PC-3 (cell line): ENCODE measurements around the gene OBP2A. TPM values are rescaled to one million over a fixed set of nuclear protein-coding genes. Genes with fewer than 3 reads are reported as not detected.

Experiments used
- ATAC-seq: fragments of 200-7000 bp; cut with Tn5 transposase; 2 replicates; pipeline ENCODE4 v1.9.1; 2020; ENCODE audit warnings: mild to moderate bottlenecking, moderate library complexity
- BruUV-seq: library from RNA; stranded (reverse); fragments of 400-500 nt; replicated peaks from 2 replicates; lab custom pipeline; 2021; lab: Mats Ljungman, UMichigan
- CTCF ChIA-PET: fragments of 300-600 bp; sonication (Branson Sonifier 250); formaldehyde crosslinking; loops from one replicate; lab custom pipeline; 2022; ENCODE audit warnings: antibody characterized with exemption; lab: Charles Lee
- POLR2A ChIA-PET: fragments of 300-600 bp; sonication (Branson Sonifier 250); formaldehyde crosslinking; loops from one replicate; lab custom pipeline; 2022; ENCODE audit warnings: antibody characterized with exemption; ENCODE audit not compliant: unreplicated experiment; lab: Charles Lee
- DNase-seq: peaks from one replicate; pipeline ENCODE4 v3.0.0-alpha.2; 2015
- H2AFZ ChIP-seq: fragments of 300-600 bp; sonication (generic); 2 replicates; pipeline ENCODE4 v1.6.0; 2016; ENCODE audit warnings: antibody characterized with exemption, low read length
- H3F3A ChIP-seq: fragments of 300-600 bp; sonication (generic); one replicate; pipeline ENCODE4 v1.6.0; 2017; ENCODE audit warnings: antibody characterized with exemption, low read length, control low read depth, mild to moderate bottlenecking; ENCODE audit not compliant: unreplicated experiment
- H3K27ac ChIP-seq: fragments of 300-600 bp; sonication (generic); 2 replicates; pipeline ENCODE4 v1.5.1; 2016; ENCODE audit warnings: mild to moderate bottlenecking, low read length
- H3K27me3 ChIP-seq: fragments of 300-600 bp; sonication (generic); 2 replicates; pipeline ENCODE4 v1.6.1; 2016; ENCODE audit warnings: low read length, mixed read lengths
- H3K36me3 ChIP-seq: fragments of 300-600 bp; sonication (generic); 2 replicates; pipeline ENCODE4 v1.6.1; 2016; ENCODE audit warnings: low read depth, mixed run types, low read length, mixed read lengths
- H3K4me1 ChIP-seq: fragments of 300-600 bp; sonication (generic); 2 replicates; pipeline ENCODE4 v1.5.1; 2016; ENCODE audit warnings: low read length; ENCODE audit not compliant: insufficient read depth
- H3K4me2 ChIP-seq: fragments of 300-600 bp; sonication (generic); 2 replicates; pipeline ENCODE4 v1.6.0; 2016; ENCODE audit warnings: low read length
- H3K4me3 ChIP-seq: fragments of 300-600 bp; sonication (generic); 2 replicates; pipeline ENCODE4 v1.5.1; 2016; ENCODE audit warnings: mild to moderate bottlenecking, low read length, mixed read lengths
- H3K79me2 ChIP-seq: fragments of 300-600 bp; sonication (generic); 2 replicates; pipeline ENCODE4 v1.6.1; 2017; ENCODE audit warnings: low read length, mixed read lengths
- H3K9ac ChIP-seq: fragments of 300-600 bp; sonication (generic); 2 replicates; pipeline ENCODE4 v1.6.0; 2016; ENCODE audit warnings: mild to moderate bottlenecking, low read length
- H3K9me2 ChIP-seq: fragments of 300-600 bp; sonication (generic); replicated peaks from 2 replicates; pipeline ENCODE4 v1.6.1; 2016; ENCODE audit warnings: mixed run types, low read length, mixed read lengths
- H3K9me3 ChIP-seq: fragments of 300-600 bp; sonication (generic); 2 replicates; pipeline ENCODE4 v1.6.1; 2016; ENCODE audit warnings: low read length, mixed read lengths
- H4K20me1 ChIP-seq: fragments of 300-600 bp; sonication (generic); 2 replicates; pipeline ENCODE4 v1.6.1; 2016; ENCODE audit warnings: low read length, mixed read lengths
- CTCF ChIP-seq: fragments of 300-600 bp; sonication (generic); conservative IDR thresholded peaks from 2 replicates; pipeline ENCODE4 v1.5.1; 2017; ENCODE audit warnings: antibody characterized with exemption, low read depth, mild to moderate bottlenecking, low read length
- EZH2 ChIP-seq: fragments of 300-600 bp; sonication (generic); IDR thresholded peaks from one replicate; pipeline ENCODE4 v1.6.1; 2017; ENCODE audit warnings: antibody characterized with exemption, mild to moderate bottlenecking, low read length; ENCODE audit not compliant: unreplicated experiment
- EZH2phosphoT487 ChIP-seq: fragments of 300-600 bp; sonication (generic); IDR thresholded peaks from 2 replicates; pipeline ENCODE4 v1.6.1; 2018; ENCODE audit warnings: mild to moderate bottlenecking, antibody characterized with exemption, low read length, borderline replicate concordance
- intact Hi-C: fragments of 100-400 bp; cut with micrococcal nuclease; formaldehyde crosslinking; loops from 2 replicates; pipeline ENCODE4 v1.9.0; 2023
- total RNA-seq: library from RNA; depleted of rRNA; stranded (reverse); fragments of >200 nt; gene quantifications from 2 replicates; pipeline ENCODE4 v1.2.3, GENCODE V29; 2014

OBP2A gene
- total RNA-seq, 1 experiment from 2014 or later = not detected

DNA sequence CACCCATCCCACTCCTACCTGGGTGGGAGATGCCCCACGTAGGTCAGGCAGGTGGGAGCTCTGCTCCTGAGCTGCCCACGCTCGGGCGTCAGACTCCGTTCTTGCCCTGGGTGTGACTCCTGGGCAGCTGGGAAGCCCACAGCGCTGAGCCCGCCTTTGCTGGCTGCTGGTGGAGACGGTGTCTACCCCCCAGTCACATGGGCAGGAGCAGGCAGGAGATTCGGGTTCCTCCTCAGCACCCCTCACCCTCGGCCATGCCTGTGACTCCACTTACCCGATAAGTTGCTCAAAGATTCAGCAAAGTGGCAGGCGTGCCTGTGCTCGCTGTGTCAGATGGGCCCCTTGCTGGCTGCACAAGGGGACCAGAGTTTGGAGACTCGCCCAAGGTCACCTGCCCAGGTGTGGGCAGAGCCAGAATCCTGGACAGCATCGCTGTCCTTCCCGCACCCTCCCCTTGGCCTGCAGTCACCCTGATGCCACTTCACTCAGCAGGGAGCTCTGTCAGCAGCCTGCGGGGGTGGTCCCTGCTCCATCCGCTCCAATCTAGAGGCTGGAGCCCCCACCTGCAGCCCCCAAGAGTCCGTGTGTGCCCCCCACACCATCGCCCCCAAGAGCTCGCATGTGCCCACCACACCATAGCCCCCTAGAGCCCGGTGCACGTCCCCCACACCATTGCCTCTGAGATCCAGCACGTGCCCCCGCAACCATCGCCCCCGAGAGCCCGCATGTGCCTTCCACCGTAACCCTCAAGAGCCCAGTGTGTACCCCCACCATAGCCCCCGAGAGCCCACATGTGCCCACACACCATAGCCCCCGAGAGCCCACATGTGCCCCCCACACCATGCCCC lies 20.5 kb upstream of the OBP2A start:
- Histone ChIP-seq H3K36me3 (no peaks in the 10 kb centered on the region), H3K27me3 (no peaks in the 10 kb centered on the region), H3K4me1 (no peaks in the 10 kb centered on the region), H4K20me1 (no peaks in the 10 kb centered on the region), H3K9ac (no peak overlapping the region), H3K9me2 (no peaks in the 10 kb centered on the region), H3K4me2 (no peak overlapping the region), H3K9me3 (no peaks in the 10 kb centered on the region), H3K79me2 (no peaks in the 10 kb centered on the region), H2AFZ (no peak overlapping the region), H3F3A (no peaks in the 10 kb centered on the region), H3K27ac (no peak overlapping the region), H3K4me3 (no peak overlapping the region)
- BruUV-seq = no TSS peak
- intact Hi-C loops = no loop called here
- ATAC-seq (no peak), DNase-seq (no peak)
- CTCF ChIA-PET = no interaction called here
- POLR2A ChIA-PET = no interaction called here
- no peak for TF ChIP-seq CTCF
- TF ChIP-seq EZH2phosphoT487 = no peak
- TF ChIP-seq EZH2 = no peak

- H3K79me2 ChIP-seq = no peaks in the 10 kb centered on the region
- H3K36me3 ChIP-seq = no peaks in the 10 kb centered on the region
- no peaks in the 10 kb centered on the region for H4K20me1 ChIP-seq
- H2AFZ ChIP-seq = no peak overlapping the region
- POLR2A ChIA-PET = no interaction called here
- H3K4me2 ChIP-seq = no peak overlapping the region
- no peaks in the 10 kb centered on the region for H3K27me3 ChIP-seq
- DNase-seq (no peak), ATAC-seq (no peak)
- BruUV-seq = no TSS peak
- H3K9ac ChIP-seq = no peak overlapping the region
- CTCF ChIA-PET = no interaction called here
- intact Hi-C loops = no loop called here
- no peaks in the 10 kb centered on the region for H3F3A ChIP-seq
- TF ChIP-seq EZH2 (no peak), CTCF (no peak), EZH2phosphoT487 (no peak)
- H3K9me3 ChIP-seq = no peaks in the 10 kb centered on the region
- H3K27ac ChIP-seq = no peak overlapping the region
- H3K4me3 ChIP-seq = no peak overlapping the region
- no peaks in the 10 kb centered on the region for H3K4me1 ChIP-seq
- H3K9me2 ChIP-seq = no peaks in the 10 kb centered on the region
These were observed 19.7 kb upstream of the OBP2A start for GRCh38 chr9:135526089-135526729.
